K562 (cell line): Measurements from ENCODE around the gene GNAL. TPM values are rescaled to one million over a fixed set of nuclear protein-coding genes. Genes with fewer than 3 reads are reported as not detected.

ENCODE experiments used
- ATAC-seq: fragments of 200-7000 bp; cut with Tn5 transposase; 3 replicates; pipeline ENCODE4 v1.9.1; 2020; ENCODE audit warnings: moderate library complexity
- BruUV-seq: library from RNA; stranded (reverse); fragments of 400-500 nt; replicated peaks from 2 replicates; lab custom pipeline; 2021; lab: Mats Ljungman, UMichigan
- CTCF ChIA-PET: fragments of 300-600 bp; formaldehyde crosslinking; extraction: SDS; loops from one replicate; lab custom pipeline; 2021; ENCODE audit warnings: low intra/inter-chr PET ratio; lab: Yijun Ruan, JAX
- POLR2A ChIA-PET: fragments of 300-600, 350-650 bp; sonication (Branson Sonifier 250); formaldehyde crosslinking; extraction: SDS; loops from one replicate; lab custom pipeline; 2021; ENCODE audit warnings: antibody characterized with exemption, inconsistent platforms; lab: Yijun Ruan, JAX
- DNase-seq, 4 experiments: peaks; one replicate each; pipeline versions ENCODE4 v3.0.0 to v3.0.0-alpha.2; 2011 to 2018; ENCODE audit warnings: low spot score in 3 of 4, mixed read lengths in 3 of 4; ENCODE audit errors: extremely low read depth in 1 of 4
- FAIRE-seq: peaks from 2 replicates; lab custom pipeline; 2011; peaks lifted over from hg19 to GRCh38; lab: Jason Lieb, UNC
- H2AFZ ChIP-seq: 2 replicates; pipeline ENCODE4 v1.6.0; 2011; ENCODE audit warnings: low read depth, low read length, control low read depth, inconsistent platforms
- H3K27ac ChIP-seq: fragments of 200-600 bp; 3 replicates; pipeline ENCODE4 v1.8.0; 2011; ENCODE audit warnings: low read depth, mild to moderate bottlenecking, control low read depth, inconsistent platforms, low read length, moderate library complexity, mixed read lengths; ENCODE audit errors: extremely low read depth
- H3K27me3 ChIP-seq, 2 experiments: fragments of 300-600 bp in 1 of 2; 2 replicates in 1 of 2; 3 replicates in 1 of 2; pipeline versions ENCODE4 v1.6.0 to v1.8.0; 2011; ENCODE audit warnings: inconsistent platforms in 2 of 2, low read length in 2 of 2, mild to moderate bottlenecking in 1 of 2, mixed read lengths in 1 of 2, moderate library complexity in 1 of 2; ENCODE audit not compliant: control insufficient read depth in 2 of 2, insufficient read depth in 2 of 2
- H3K36me3 ChIP-seq: fragments of 300-600 bp; 3 replicates; pipeline ENCODE4 v1.8.0; 2011; ENCODE audit warnings: mild to moderate bottlenecking, low read length, inconsistent platforms; ENCODE audit not compliant: control insufficient read depth, insufficient read depth
- H3K4me1 ChIP-seq, 2 experiments: fragments of 200-600 bp in 1 of 2; replicated peaks in 1 of 2; 2 replicates in 1 of 2; 3 replicates in 1 of 2; pipeline versions ENCODE4 v1.5.1 to v1.8.0; 2011; ENCODE audit warnings: inconsistent platforms in 2 of 2, low read length in 2 of 2, mild to moderate bottlenecking in 1 of 2, mixed read lengths in 1 of 2, moderate library complexity in 1 of 2; ENCODE audit not compliant: control insufficient read depth in 2 of 2, insufficient read depth in 2 of 2
- H3K4me2 ChIP-seq: 2 replicates; pipeline ENCODE4 v1.6.1; 2011; ENCODE audit warnings: low read length, control low read depth, inconsistent platforms, mixed read lengths; ENCODE audit not compliant: insufficient read depth
- H3K4me3 ChIP-seq: fragments of 200-600 bp; sonication (generic), shearing (Covaris generic); 2 replicates; pipeline ENCODE4 v1.5.1; 2016; ENCODE audit warnings: control low read depth, inconsistent platforms
- H3K79me2 ChIP-seq: fragments of 200-600 bp; 3 replicates; pipeline ENCODE4 v1.8.0; 2011; ENCODE audit warnings: low read length, inconsistent platforms; ENCODE audit not compliant: control insufficient read depth, insufficient read depth
- H3K9ac ChIP-seq, 2 experiments: 2 replicates each; pipeline versions ENCODE4 v1.6.0 to v1.6.1; 2011; ENCODE audit warnings: low read depth in 2 of 2, low read length in 2 of 2, control low read depth in 1 of 2, inconsistent platforms in 1 of 2, mild to moderate bottlenecking in 1 of 2, mixed read lengths in 1 of 2; ENCODE audit not compliant: insufficient read depth in 1 of 2
- H3K9me1 ChIP-seq: one replicate; pipeline ENCODE4 v1.6.0; 2011; ENCODE audit warnings: inconsistent platforms, mild to moderate bottlenecking, low read length, moderate library complexity; ENCODE audit not compliant: control insufficient read depth, insufficient read depth
- H3K9me3 ChIP-seq: replicated peaks from 2 replicates; pipeline ENCODE4 v1.5.1; 2011; ENCODE audit warnings: low read depth, low read length, inconsistent platforms; ENCODE audit not compliant: control insufficient read depth, insufficient read depth
- H4K20me1 ChIP-seq: replicated peaks from 2 replicates; pipeline ENCODE4 v1.6.1; 2011; ENCODE audit warnings: low read length, inconsistent platforms, mixed read lengths; ENCODE audit not compliant: control insufficient read depth, insufficient read depth
- CREBBP ChIP-seq: IDR thresholded peaks from one replicate; pipeline ENCODE4 v1.6.1; 2012; ENCODE audit warnings: low read depth, mild to moderate bottlenecking, control low read depth, inconsistent platforms, low read length
- E2F8 ChIP-seq: fragments of 450-650 bp; IDR thresholded peaks from 2 replicates; pipeline ENCODE4 v1.7.1; 2018; ENCODE audit warnings: mild to moderate bottlenecking, low read depth; ENCODE audit not compliant: partially characterized antibody
- GTF2A2 ChIP-seq: IDR thresholded peaks from 2 replicates; pipeline ENCODE4 v1.6.1; 2016; ENCODE audit warnings: mild to moderate bottlenecking, missing genetic modification characterization, missing compliant biosample characterization
- MBD2 ChIP-seq: sonication (generic); IDR thresholded peaks from 2 replicates; pipeline ENCODE4 v1.6.1; 2016; ENCODE audit warnings: low read depth, borderline replicate concordance
- NFE2 ChIP-seq: IDR thresholded peaks from 2 replicates; pipeline ENCODE4 v1.6.1; 2014; ENCODE audit warnings: antibody characterized with exemption, low read depth
- PHB2 ChIP-seq: fragments of 450-650 bp; IDR thresholded peaks from 2 replicates; pipeline ENCODE4 v1.6.1; 2017; ENCODE audit warnings: low read depth
- RBM39 ChIP-seq: fragments of 200-400 bp; formaldehyde crosslinking; optimal IDR thresholded peaks from 2 replicates; pipeline ENCODE3; 2018; ENCODE audit warnings: low read depth, low read length
- SOX6 ChIP-seq: fragments of 450-650 bp; IDR thresholded peaks from 2 replicates; pipeline ENCODE4 v1.6.1; 2014; ENCODE audit warnings: mild to moderate bottlenecking
- ZNF143 ChIP-seq: sonication (generic); formaldehyde crosslinking; IDR thresholded peaks from 2 replicates; pipeline ENCODE4 v1.9.0; 2022; ENCODE audit warnings: mild to moderate bottlenecking, missing genetic modification reagents
- ZSCAN29 ChIP-seq: fragments of 450-650 bp; IDR thresholded peaks from 2 replicates; pipeline ENCODE4 v1.6.1; 2017
- WGBS: fragments of 100-300 bp; shearing (Covaris generic); methylation state at CpG from one replicate; pipeline ENCODE4 v1.1.6; 2016; ENCODE audit warnings: low coverage, mixed read lengths; ENCODE audit not compliant: insufficient coverage; ENCODE audit errors: missing lambda C conversion rate; 5-methylcytosine and 5-hydroxymethylcytosine counted together
- in situ Hi-C: fragments of 300-500 bp; cut with MboI; formaldehyde crosslinking; loops from 4 replicates; pipeline ENCODE4 v1.15.0; 2018; ENCODE audit warnings: inconsistent platforms, mixed read lengths
- intact Hi-C: fragments of 100-400 bp; cut with micrococcal nuclease; formaldehyde crosslinking; loops from 2 replicates; pipeline ENCODE4 v1.14.2; 2022
- polyA plus RNA-seq, 8 experiments: library from polyadenylated mRNA; depleted of rRNA in 4 of 8; stranded (reverse) in 5 of 8; unstranded in 3 of 8; fragments of >200 nt; fragmentation: Nextera tagmentation in 2 of 8; fragmentation: Illumina TruSeq in 1 of 8; extraction: Ambion mirVana in 2 of 8; extraction: Trizol in 1 of 8; gene quantifications; 2 replicates each; pipeline versions ENCODE4 v1.2.1 to v1.2.3, GENCODE V29; 2011 to 2014; ENCODE audit warnings: inconsistent platforms in 1 of 8, missing spikeins in 1 of 8
- total RNA-seq, 7 experiments: library from RNA; depleted of rRNA in 6 of 7; stranded (reverse); fragments of >200 nt in 6 of 7; fragmentation: Illumina TruSeq in 2 of 7; extraction: Trizol in 2 of 7; gene quantifications; 2 replicates each; pipeline versions ENCODE4 v1.2.1 to v1.2.3, GENCODE V29; 2011 to 2021; ENCODE audit warnings: low replicate concordance in 1 of 7

The GNAL gene
- total and polyA plus RNA-seq, 9 of the 15 experiments (the other 6 are each of a cell fraction or from before 2014, with no cell fraction given) = under 0.01 to 0.10 (median 0.01) TPM; not detected in 5

- no peak for DNase-seq
Observed at GRCh38 chr18:11666831-11667230, 22.2 kb upstream of the GNAL start.

More at GRCh38 chr18:11666831-11667230, 22.2 kb upstream of the GNAL start:
- H3K4me1 ChIP-seq = no peaks in the 10 kb centered on the region
- no peaks in the 10 kb centered on the region for H3K9me1 ChIP-seq
- no peak overlapping the region for H3K27ac ChIP-seq
- no peak overlapping the region for H3K9ac ChIP-seq
- H3K27me3 ChIP-seq = peaks cover 18 to 34% of the 10 kb centered on the region in 2 experiments; a peak in 3 of 5 replicates
- H3K9me3 ChIP-seq = no peaks in the 10 kb centered on the region
- ATAC-seq (no peak), FAIRE-seq (no peak)
- H3K4me3 ChIP-seq = no peak overlapping the region
- in situ Hi-C loops = no loop called here
- ChIA-PET POLR2A (no interaction called here), CTCF (no interaction called here)
- WGBS = 0% methylated on average over 4 of the region's 4 CpGs
- H2AFZ ChIP-seq = no peak overlapping the region
- BruUV-seq = no TSS peak
- intact Hi-C loops = no loop called here
- no peaks in the 10 kb centered on the region for H4K20me1 ChIP-seq
- no peaks in the 10 kb centered on the region for H3K36me3 ChIP-seq
- no peaks in the 10 kb centered on the region for H3K79me2 ChIP-seq
- no peak overlapping the region for H3K4me2 ChIP-seq
- TF ChIP-seq E2F8 = no peak
- TF ChIP-seq ZNF143 (CRISPR knock-in tag) = no peak
- no peak for TF ChIP-seq CREBBP
- no peak for TF ChIP-seq MBD2
- no peak for TF ChIP-seq ZSCAN29
- TF ChIP-seq PHB2 = no peak
- TF ChIP-seq RBM39 = no peak
- no peak for TF ChIP-seq NFE2
- TF ChIP-seq SOX6 = no peak
- TF ChIP-seq GTF2A2 (tag) = no peak
